MCF 10A (cell line): ENCODE data around the gene ENKUR. TPM values are rescaled to one million over a fixed set of nuclear protein-coding genes. Genes with fewer than 3 reads are reported as not detected.

Experiments
- BruUV-seq: library from RNA; stranded (reverse); fragments of 400-500 nt; replicated peaks from 2 replicates; lab custom pipeline; 2021; lab: Mats Ljungman, UMichigan
- CTCF ChIA-PET: fragments of 300-600 bp; sonication (Branson Sonifier 250); formaldehyde crosslinking; extraction: SDS; loops from one replicate; lab custom pipeline; 2021; ENCODE audit warnings: antibody characterized with exemption, inconsistent platforms; lab: Yijun Ruan, JAX
- POLR2A ChIA-PET: fragments of 300-600, 350-650 bp; sonication (Branson Sonifier 250); formaldehyde crosslinking; extraction: SDS; loops from one replicate; lab custom pipeline; 2020; ENCODE audit warnings: antibody characterized with exemption, inconsistent platforms; lab: Yijun Ruan, JAX
- DNase-seq: peaks from one replicate; pipeline ENCODE4 v3.0.0-alpha.2; 2018; ENCODE audit not compliant: unreplicated experiment
- H3K27ac Mint-ChIP-seq: one replicate; pipeline ENCODE4 v1.8.0; 2022; ENCODE audit warnings: mild to moderate bottlenecking, low read depth, mixed read lengths; ENCODE audit not compliant: unreplicated experiment
- H3K27me3 Mint-ChIP-seq: one replicate; pipeline ENCODE4 v1.8.0; 2022; ENCODE audit warnings: mixed read lengths; ENCODE audit not compliant: insufficient read depth, unreplicated experiment
- H3K36me3 Mint-ChIP-seq: one replicate; pipeline ENCODE4 v1.8.0; 2022; ENCODE audit warnings: mild to moderate bottlenecking, moderate library complexity, mixed read lengths; ENCODE audit not compliant: insufficient read depth, unreplicated experiment
- H3K4me1 Mint-ChIP-seq: one replicate; pipeline ENCODE4 v1.8.0; 2022; ENCODE audit warnings: mixed read lengths; ENCODE audit not compliant: insufficient read depth, unreplicated experiment
- H3K4me3 Mint-ChIP-seq: one replicate; pipeline ENCODE4 v1.8.0; 2022; ENCODE audit warnings: mild to moderate bottlenecking, moderate library complexity, mixed read lengths; ENCODE audit not compliant: unreplicated experiment
- H3K9me3 Mint-ChIP-seq: one replicate; pipeline ENCODE4 v1.8.0; 2022; ENCODE audit warnings: mixed read lengths; ENCODE audit not compliant: unreplicated experiment
- CTCF ChIP-seq: fragments of 200-600 bp; IDR thresholded peaks from one replicate; pipeline ENCODE4 v1.8.0; 2022; ENCODE audit warnings: antibody characterized with exemption, mild to moderate bottlenecking; ENCODE audit not compliant: unreplicated experiment
- intact Hi-C: fragments of 100-400 bp; cut with micrococcal nuclease; formaldehyde crosslinking; loops from 2 replicates; pipeline ENCODE4 v1.14.1; 2022
- total RNA-seq: library from RNA; stranded (reverse); gene quantifications from 2 replicates; pipeline ENCODE4 v1.2.3, GENCODE V29; 2022

The ENKUR gene
- total RNA-seq, 1 experiment from 2014 or later, result 0.33 TPM

DNA sequence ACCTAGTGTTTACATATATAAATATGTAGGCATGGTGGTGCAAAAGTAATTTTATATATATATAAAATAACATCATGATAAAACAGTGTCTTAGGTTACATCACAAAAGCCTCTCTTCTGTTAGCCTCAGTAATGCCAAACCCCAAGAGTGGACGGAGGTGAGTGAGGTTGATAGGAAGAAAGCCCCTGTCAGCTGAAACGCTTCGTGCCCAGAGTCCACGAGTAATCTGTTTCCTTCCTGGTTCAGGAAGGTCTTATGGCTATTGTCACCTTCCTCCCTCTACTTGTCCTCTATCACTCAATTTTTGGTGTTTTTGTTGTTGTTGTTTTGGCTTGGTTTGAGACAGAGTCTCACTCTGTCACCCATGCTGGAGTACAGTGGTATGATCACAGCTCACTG lies 41.9 kb upstream of the ENKUR start:
- no TSS peak for BruUV-seq
- DNase-seq, result no peak
- intact Hi-C loops, result no loop called here
- CTCF ChIA-PET, result interaction anchor here (0.6 to 1.8 kb wide), 3 partner anchors 24 to 1402 kb away, joined by 5 to 13 read pairs (median 5); no protein-coding TSS in a partner anchor
- no peak for TF ChIP-seq CTCF
- POLR2A ChIA-PET, result no interaction called here
- no peaks in the 10 kb centered on the region for H3K9me3 Mint-ChIP-seq
- H3K36me3 Mint-ChIP-seq, result no peaks in the 10 kb centered on the region
- H3K27me3 Mint-ChIP-seq, result no peaks in the 10 kb centered on the region
- peaks cover 31% of the 10 kb centered on the region for H3K4me1 Mint-ChIP-seq
- no peak overlapping the region for H3K4me3 Mint-ChIP-seq
- no peak overlapping the region for H3K27ac Mint-ChIP-seq

GRCh38 chr10:25056726-25057125 lies 40.8 kb upstream of the ENKUR start:
- POLR2A ChIA-PET, result no interaction called here

GRCh38 chr10:25052012-25052411 lies 36.1 kb upstream of the ENKUR start:
- ChIA-PET POLR2A (no interaction called here), CTCF (interaction anchor here (0.6 kb wide), 1 partner anchor 823 kb away, joined by 3 read pairs; no protein-coding TSS in a partner anchor)
- BruUV-seq, result no TSS peak
- no peak for TF ChIP-seq CTCF
- Mint-ChIP-seq H3K9me3 (no peaks in the 10 kb centered on the region), H3K27me3 (no peaks in the 10 kb centered on the region), H3K36me3 (no peaks in the 10 kb centered on the region), H3K4me1 (peaks cover 17% of the 10 kb centered on the region), H3K4me3 (no peak overlapping the region), H3K27ac (no peak overlapping the region)
- no peak for DNase-seq
- intact Hi-C loops, result no loop called here

More at GRCh38 chr10:25056726-25057125, 40.8 kb upstream of the ENKUR start:
- TF ChIP-seq CTCF, result no peak
- H3K27me3 Mint-ChIP-seq, result no peaks in the 10 kb centered on the region
- H3K9me3 Mint-ChIP-seq, result no peaks in the 10 kb centered on the region
- no peaks in the 10 kb centered on the region for H3K36me3 Mint-ChIP-seq
- CTCF ChIA-PET, result interaction anchor here (0.6 to 1.8 kb wide), 5 partner anchors 9 to 499 kb away, joined by 3 to 13 read pairs (median 5); no protein-coding TSS in a partner anchor
- no peak overlapping the region for H3K27ac Mint-ChIP-seq
- intact Hi-C loops, result no loop called here
- peaks cover 22% of the 10 kb centered on the region for H3K4me1 Mint-ChIP-seq
- no TSS peak for BruUV-seq
- no peak overlapping the region for H3K4me3 Mint-ChIP-seq
- DNase-seq, result no peak

DNA sequence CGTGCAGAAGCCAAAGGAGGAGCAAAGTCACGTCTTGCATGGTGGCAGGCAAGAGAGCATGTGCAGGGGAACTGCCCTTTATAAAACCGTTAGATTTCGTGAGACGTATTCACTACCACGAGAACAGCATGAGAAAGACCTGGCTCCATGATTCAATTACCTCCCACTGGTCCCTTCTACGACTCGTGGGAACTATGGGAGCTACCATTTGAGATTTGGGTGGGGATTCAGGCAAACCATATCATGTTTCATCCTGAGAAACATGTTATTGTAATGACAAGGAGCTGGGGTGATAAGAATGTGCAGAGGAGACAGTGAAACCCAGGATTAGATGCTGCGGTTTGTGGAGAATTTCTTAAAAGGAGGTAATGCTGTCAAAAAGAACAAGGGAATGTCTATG lies 34.4 kb upstream of the ENKUR start:
- Mint-ChIP-seq H3K4me3 (no peak overlapping the region), H3K4me1 (peaks cover 17% of the 10 kb centered on the region), H3K27me3 (no peaks in the 10 kb centered on the region), H3K9me3 (no peaks in the 10 kb centered on the region), H3K36me3 (no peaks in the 10 kb centered on the region), H3K27ac (no peak overlapping the region)
- no peak for DNase-seq
- BruUV-seq, result no TSS peak
- intact Hi-C loops, result no loop called here
- ChIA-PET POLR2A (no interaction called here), CTCF (interaction anchor here (1.5 kb wide), 1 partner anchor 24 kb away, joined by 3 read pairs; no protein-coding TSS in a partner anchor)
- TF ChIP-seq CTCF, result no peak
